Fibroblast of villous mesenchyme (primary cell): ENCODE results near the gene GNB4. TPM values are rescaled to one million over a fixed set of nuclear protein-coding genes. Genes with fewer than 3 reads are reported as not detected.

Experiments used
- DNase-seq: peaks from one replicate; pipeline ENCODE4 v3.0.0-alpha.2; 2010; ENCODE audit warnings: low read depth
- H3K4me3 ChIP-seq: 2 replicates; pipeline ENCODE4 v1.5.1; 2011; ENCODE audit warnings: low read depth, mild to moderate bottlenecking, low read length
- CTCF ChIP-seq: IDR thresholded peaks from 2 replicates; pipeline ENCODE4 v1.5.1; 2012; ENCODE audit warnings: low read depth, mild to moderate bottlenecking, low read length; ENCODE audit not compliant: insufficient read depth
- total RNA-seq: library from RNA; depleted of rRNA; stranded (reverse); fragments of >200 nt; gene quantifications from 2 replicates; pipeline ENCODE4 v1.2.3, GENCODE V29; 2012

The GNB4 gene
- total RNA-seq, 1 donor = 87.2 TPM

GRCh38 chr3:179447251-179447650, 4.0 kb downstream of the GNB4 start:
- no peak overlapping the region for H3K4me3 ChIP-seq
- no peak for TF ChIP-seq CTCF
- DNase-seq = no peak

- H3K4me3 ChIP-seq = no peak overlapping the region
- peak; percentile 29 for DNase-seq
- peak; percentile 42 for TF ChIP-seq CTCF
Observed at GRCh38 chr3:179446501-179446900, 4.8 kb downstream of the GNB4 start.

GRCh38 chr3:179438841-179439240, 12.4 kb downstream of the GNB4 start:
- peak; percentile 10 for DNase-seq
- TF ChIP-seq CTCF = no peak
- H3K4me3 ChIP-seq = no peak overlapping the region

- no peak overlapping the region for H3K4me3 ChIP-seq
- no peak for TF ChIP-seq CTCF
- DNase-seq = no peak
Observed at GRCh38 chr3:179436517-179436916, 14.8 kb downstream of the GNB4 start.

GRCh38 chr3:179432451-179432850, 18.8 kb downstream of the GNB4 start:
- TF ChIP-seq CTCF = no peak
- DNase-seq = no peak
- H3K4me3 ChIP-seq = no peak overlapping the region

- TF ChIP-seq CTCF = no peak
- DNase-seq = no peak
- no peak overlapping the region for H3K4me3 ChIP-seq
Observed at GRCh38 chr3:179432021-179432420, 19.2 kb downstream of the GNB4 start.

- TF ChIP-seq CTCF = no peak
Observed at GRCh38 chr3:179430277-179430870, 20.9 kb downstream of the GNB4 start.

More at GRCh38 chr3:179430277-179430870, 20.9 kb downstream of the GNB4 start:
- DNase-seq = no peak
- no peak overlapping the region for H3K4me3 ChIP-seq
